Lung (tissue), 12 donors: ENCODE results near the gene NACC1. TPM values are rescaled to one million over a fixed set of nuclear protein-coding genes. Genes with fewer than 3 reads are reported as not detected.
"Not testable (repeated sequence)": the region's sequence is repeated elsewhere in the genome, so short reads cannot be mapped to it uniquely, and the experiment has no call there.

ENCODE experiments used
- ATAC-seq: fragments of 200-7000 bp; cut with Tn5 transposase; one replicate; pipeline ENCODE4 v1.9.1; 2020; ENCODE audit warnings: moderate number of reproducible peaks; ENCODE audit not compliant: insufficient read depth, low FRiP score
- DNase-seq, 3 donors: peaks; one replicate each; pipeline ENCODE4 v3.0.0-alpha.2; 2013 to 2017
- H3K27ac ChIP-seq, 2 donors: one replicate each; pipeline ENCODE4 v1.5.1; 2013; ENCODE audit warnings: mild to moderate bottlenecking in 2 of 2, moderate library complexity in 2 of 2, control low read depth in 1 of 2, inconsistent platforms in 1 of 2, low read depth in 1 of 2, low read length in 1 of 2
- H3K27me3 ChIP-seq, 3 donors: one replicate each; pipeline ENCODE4 v1.5.1; 2013; ENCODE audit warnings: low read length in 2 of 3; ENCODE audit not compliant: control insufficient read depth in 3 of 3, insufficient read depth in 3 of 3
- H3K36me3 ChIP-seq, 4 donors: one replicate each; pipeline ENCODE4 v1.5.1; 2013; ENCODE audit warnings: low read length in 4 of 4, mild to moderate bottlenecking in 1 of 4, moderate library complexity in 1 of 4; ENCODE audit not compliant: control insufficient read depth in 4 of 4, insufficient read depth in 4 of 4
- H3K4me1 ChIP-seq, 5 donors: one replicate each; pipeline ENCODE4 v1.5.1; 2013; ENCODE audit warnings: low read length in 5 of 5, mild to moderate bottlenecking in 2 of 5, moderate library complexity in 1 of 5; ENCODE audit not compliant: control insufficient read depth in 5 of 5, insufficient read depth in 5 of 5
- H3K4me3 ChIP-seq: one replicate; pipeline ENCODE4 v1.5.1; 2013; ENCODE audit warnings: mild to moderate bottlenecking, control low read depth, moderate library complexity
- H3K9ac ChIP-seq, 2 donors: one replicate each; pipeline ENCODE4 v1.5.1; 2013; ENCODE audit warnings: low read length in 2 of 2, control low read depth in 1 of 2; ENCODE audit not compliant: insufficient read depth in 1 of 2
- H3K9me3 ChIP-seq, 4 donors: one replicate each; pipeline ENCODE4 v1.5.1; 2013; ENCODE audit warnings: low read length in 3 of 4, mild to moderate bottlenecking in 1 of 4, moderate library complexity in 1 of 4; ENCODE audit not compliant: control insufficient read depth in 4 of 4, insufficient read depth in 3 of 4
- WGBS, 2 donors: extraction: QIAGEN DNeasy Blood & Tissue Kit; methylation state at CpG; one replicate each; pipeline ENCODE4 v1.1.7; 2013; 5-methylcytosine and 5-hydroxymethylcytosine counted together
- polyA plus RNA-seq, 2 donors: library from polyadenylated mRNA; stranded (reverse); fragments of 200-250 nt; gene quantifications; one replicate each; pipeline ENCODE4 v1.2.1, GENCODE V29; 2013
- total RNA-seq, 2 donors: library from RNA; depleted of rRNA in 1 of 2; stranded (reverse); fragments of >200 nt in 1 of 2; gene quantifications; one replicate each; pipeline ENCODE4 v1.2.1, GENCODE V29; 2014 to 2021
- TF ChIP-seq, protein P1 (sequence below): IDR thresholded peaks from 2 replicates; pipeline ENCODE4 v1.5.1; 2012; ENCODE audit warnings: mild to moderate bottlenecking; ENCODE audit errors: control extremely low read depth, extremely low read depth
- donor health status: control.
- donor health status: control.
- donor health status: Bipolar disorder and iron deficiency.
- donor health status: healthy.
- donor health status: DM: yes; HTN: yes; CAD: no.

The NACC1 gene
- total and polyA plus RNA-seq, 4 donors = 18.4 to 94.8 (median 58.2) TPM

DNA sequence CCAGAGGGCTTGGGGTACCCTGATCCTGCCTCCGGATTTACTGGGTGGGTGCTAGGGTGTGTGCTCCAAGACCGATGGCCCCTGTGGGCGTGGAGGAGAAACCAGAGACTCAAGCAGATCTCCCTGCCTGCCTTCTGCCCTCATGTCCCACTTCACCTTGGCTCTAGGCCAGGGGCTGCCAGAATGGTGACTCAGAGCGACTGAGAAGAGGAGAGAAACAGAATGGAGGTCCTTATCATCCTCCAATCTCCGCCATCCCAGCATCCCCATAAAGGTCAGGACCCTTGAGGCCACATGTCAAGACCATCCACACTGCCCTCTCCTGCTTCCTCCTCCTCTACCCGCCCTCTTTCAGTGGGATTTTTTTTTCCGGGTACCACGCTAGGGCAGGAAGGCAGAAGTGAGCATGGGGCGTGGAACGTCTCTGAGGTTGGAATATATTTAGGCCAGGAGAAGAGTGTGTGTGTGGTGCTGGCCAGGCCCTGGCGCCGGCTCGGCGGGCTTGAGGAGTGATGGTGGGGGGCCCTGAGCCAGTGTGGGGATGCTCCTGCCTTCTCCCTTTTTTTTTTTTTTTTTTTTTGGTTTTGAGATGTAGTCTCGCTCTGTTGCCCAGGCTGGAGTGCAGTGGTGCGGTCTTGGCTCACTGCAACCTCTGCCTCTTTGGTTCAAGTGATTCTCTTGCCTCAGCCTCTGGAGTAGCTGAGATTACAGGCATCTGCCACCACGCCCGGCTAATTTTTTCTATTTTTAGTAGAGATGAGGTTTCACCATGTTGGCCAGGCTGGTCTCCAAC lies 54.5 kb downstream of the NACC1 start:
- Histone ChIP-seq H3K36me3 (no peaks in the 10 kb centered on the region), H3K27ac (peak overlapping the region; percentile 61 to 76), H3K9ac (no peak overlapping the region), H3K4me3 (no peak overlapping the region), H3K27me3 (no peaks in the 10 kb centered on the region), H3K9me3 (no peaks in the 10 kb centered on the region), H3K4me1 (peaks cover 3 to 19% (median 4%) of the 10 kb centered on the region in 5 donors)
- ATAC-seq (no peak), DNase-seq (peak; percentile 65 to 75 (median 71))
- WGBS, 2 donors = 28 to 31% methylated on average over 18 of the region's 18 CpGs
- TF ChIP-seq, protein P1, sequence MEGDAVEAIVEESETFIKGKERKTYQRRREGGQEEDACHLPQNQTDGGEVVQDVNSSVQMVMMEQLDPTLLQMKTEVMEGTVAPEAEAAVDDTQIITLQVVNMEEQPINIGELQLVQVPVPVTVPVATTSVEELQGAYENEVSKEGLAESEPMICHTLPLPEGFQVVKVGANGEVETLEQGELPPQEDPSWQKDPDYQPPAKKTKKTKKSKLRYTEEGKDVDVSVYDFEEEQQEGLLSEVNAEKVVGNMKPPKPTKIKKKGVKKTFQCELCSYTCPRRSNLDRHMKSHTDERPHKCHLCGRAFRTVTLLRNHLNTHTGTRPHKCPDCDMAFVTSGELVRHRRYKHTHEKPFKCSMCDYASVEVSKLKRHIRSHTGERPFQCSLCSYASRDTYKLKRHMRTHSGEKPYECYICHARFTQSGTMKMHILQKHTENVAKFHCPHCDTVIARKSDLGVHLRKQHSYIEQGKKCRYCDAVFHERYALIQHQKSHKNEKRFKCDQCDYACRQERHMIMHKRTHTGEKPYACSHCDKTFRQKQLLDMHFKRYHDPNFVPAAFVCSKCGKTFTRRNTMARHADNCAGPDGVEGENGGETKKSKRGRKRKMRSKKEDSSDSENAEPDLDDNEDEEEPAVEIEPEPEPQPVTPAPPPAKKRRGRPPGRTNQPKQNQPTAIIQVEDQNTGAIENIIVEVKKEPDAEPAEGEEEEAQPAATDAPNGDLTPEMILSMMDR = no peak

DNA sequence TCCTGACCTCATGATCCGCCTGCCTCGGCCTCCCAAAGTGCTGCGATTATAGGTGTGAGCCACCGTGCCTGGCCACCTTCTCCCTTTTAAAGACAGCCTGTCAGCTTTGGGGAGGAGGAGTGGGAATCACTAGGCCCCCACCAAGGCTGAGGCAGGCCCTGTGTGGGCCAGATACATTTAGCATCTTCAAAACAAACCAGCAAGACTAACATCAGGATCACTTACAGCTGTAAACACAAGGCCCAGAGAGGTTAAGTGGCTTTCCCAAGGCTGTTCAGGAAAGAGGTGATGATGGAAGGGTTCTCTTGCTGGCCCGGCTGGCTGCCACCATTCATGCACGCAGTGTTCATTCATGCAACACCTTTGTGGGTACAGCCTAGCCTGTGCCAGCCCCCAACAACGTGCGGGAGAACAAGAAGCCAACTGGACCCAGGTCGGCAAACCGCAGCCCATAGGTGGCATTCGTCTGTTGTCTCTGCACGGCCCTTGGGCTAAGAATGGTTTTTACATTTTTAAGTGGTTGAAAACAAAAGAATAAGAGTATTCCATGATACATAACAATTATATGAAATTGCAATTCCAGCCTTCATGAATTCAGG lies 55.2 kb downstream of the NACC1 start:
- H3K9me3 ChIP-seq = no peaks in the 10 kb centered on the region
- ATAC-seq (no peak), DNase-seq (no peak)
- H3K4me1 ChIP-seq = peaks cover 3 to 19% (median 4%) of the 10 kb centered on the region in 5 donors
- TF ChIP-seq, protein P1 = no peak
- H3K9ac ChIP-seq = no peak overlapping the region
- no peaks in the 10 kb centered on the region for H3K36me3 ChIP-seq
- H3K27me3 ChIP-seq = no peaks in the 10 kb centered on the region
- no peak overlapping the region for H3K4me3 ChIP-seq
- H3K27ac ChIP-seq = peak overlapping the region; percentile 57 to 61
- WGBS, 2 donors = 78 to 95% methylated on average over 12 of the region's 12 CpGs

DNA sequence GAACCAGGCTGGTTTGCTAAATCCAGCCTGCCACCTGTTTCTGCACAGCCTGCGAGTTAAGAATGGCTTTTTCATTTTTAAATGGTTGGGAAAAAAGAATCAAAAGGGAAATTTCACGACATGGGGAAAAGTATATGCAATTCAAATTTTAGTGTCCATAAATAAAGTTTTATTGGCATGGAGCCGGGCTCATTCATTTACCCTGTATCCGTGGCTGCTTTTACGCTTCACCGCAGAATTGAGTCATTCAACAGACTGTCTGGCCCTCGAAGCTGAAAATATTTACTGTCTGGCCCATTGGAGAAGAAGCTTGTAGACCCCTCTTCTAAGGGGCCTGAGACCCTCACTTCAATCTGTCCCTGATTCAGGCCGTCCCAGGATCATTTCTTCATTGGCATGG lies 58.3 kb downstream of the NACC1 start:
- Histone ChIP-seq H3K36me3 (no peaks in the 10 kb centered on the region), H3K9me3 (no peaks in the 10 kb centered on the region), H3K27ac (no peak overlapping the region), H3K9ac (no peak overlapping the region), H3K27me3 (no peaks in the 10 kb centered on the region), H3K4me3 (no peak overlapping the region), H3K4me1 (peaks cover 3 to 14% (median 4%) of the 10 kb centered on the region in 5 donors)
- TF ChIP-seq, protein P1 = no peak
- ATAC-seq = no peak
- DNase-seq = no peak
- WGBS, 2 donors = 93 to 94% methylated on average over 8 of the region's 8 CpGs

DNA sequence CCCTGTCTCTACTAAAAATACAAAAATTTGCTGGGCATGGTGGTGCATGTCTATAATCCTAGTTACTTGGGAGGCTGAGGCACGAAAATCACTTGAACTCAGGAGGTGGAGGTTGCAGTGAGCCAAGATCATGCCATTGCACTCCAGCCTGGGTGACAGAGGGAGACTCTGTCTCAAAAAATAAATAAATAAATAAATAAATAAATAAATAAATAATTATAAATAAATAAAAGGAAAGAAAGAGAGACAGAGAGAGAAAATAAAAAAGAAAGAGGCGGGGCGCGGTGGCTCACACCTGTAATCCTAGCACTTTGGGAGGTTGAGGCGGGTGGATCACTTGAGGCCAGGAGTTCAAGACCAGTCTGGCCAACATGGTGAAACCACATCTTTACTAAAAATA lies 59.5 kb downstream of the NACC1 start:
- not testable (repeated sequence) for DNase-seq, H3K4me3 ChIP-seq, H3K27ac ChIP-seq, H3K9me3 ChIP-seq, H3K9ac ChIP-seq, H3K27me3 ChIP-seq, ATAC-seq, H3K36me3 ChIP-seq
- whole genome bisulfite sequencing, 2 donors = 96 to 98% methylated on average over 5 of the region's 5 CpGs
- H3K4me1 ChIP-seq = peaks cover 3 to 11% (median 8%) of the 10 kb centered on the region in 5 donors

DNA sequence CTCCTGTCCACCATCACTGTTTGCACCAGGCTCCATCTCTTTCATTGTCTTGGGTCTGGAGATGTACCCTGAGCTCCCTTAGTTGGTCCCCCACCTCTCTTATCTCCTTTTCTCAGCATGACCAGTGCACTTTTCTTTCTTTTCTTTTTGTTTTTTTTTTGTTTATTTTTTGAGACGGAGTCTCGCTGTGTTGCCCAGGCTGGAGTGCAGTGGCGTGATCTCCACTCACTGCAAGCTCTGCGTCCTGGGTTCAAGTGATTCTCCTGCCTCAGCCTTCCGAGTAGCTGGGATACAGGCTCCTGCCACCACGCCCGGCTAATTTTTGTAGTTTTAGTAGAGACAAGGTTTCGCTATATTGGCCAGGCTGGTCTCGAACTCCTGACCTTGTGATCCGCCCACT lies 60.2 kb downstream of the NACC1 start:
- not testable (repeated sequence) for H3K9me3 ChIP-seq, H3K27me3 ChIP-seq, H3K27ac ChIP-seq, H3K9ac ChIP-seq, DNase-seq, H3K4me1 ChIP-seq, H3K4me3 ChIP-seq, ATAC-seq, H3K36me3 ChIP-seq
- WGBS, 2 donors = 94 to 96% methylated on average over 10 of the region's 10 CpGs
